ENCODE data around the gene PTK7. TPM values are rescaled to one million over a fixed set of nuclear protein-coding genes. Genes with fewer than 3 reads are reported as not detected.
A peak's percentile ranks its signal among the peaks of the same experiment; 100 is the strongest.

The PTK7 gene
- total RNA-seq, 1 experiment from 2014 or later = 105 TPM

DNA sequence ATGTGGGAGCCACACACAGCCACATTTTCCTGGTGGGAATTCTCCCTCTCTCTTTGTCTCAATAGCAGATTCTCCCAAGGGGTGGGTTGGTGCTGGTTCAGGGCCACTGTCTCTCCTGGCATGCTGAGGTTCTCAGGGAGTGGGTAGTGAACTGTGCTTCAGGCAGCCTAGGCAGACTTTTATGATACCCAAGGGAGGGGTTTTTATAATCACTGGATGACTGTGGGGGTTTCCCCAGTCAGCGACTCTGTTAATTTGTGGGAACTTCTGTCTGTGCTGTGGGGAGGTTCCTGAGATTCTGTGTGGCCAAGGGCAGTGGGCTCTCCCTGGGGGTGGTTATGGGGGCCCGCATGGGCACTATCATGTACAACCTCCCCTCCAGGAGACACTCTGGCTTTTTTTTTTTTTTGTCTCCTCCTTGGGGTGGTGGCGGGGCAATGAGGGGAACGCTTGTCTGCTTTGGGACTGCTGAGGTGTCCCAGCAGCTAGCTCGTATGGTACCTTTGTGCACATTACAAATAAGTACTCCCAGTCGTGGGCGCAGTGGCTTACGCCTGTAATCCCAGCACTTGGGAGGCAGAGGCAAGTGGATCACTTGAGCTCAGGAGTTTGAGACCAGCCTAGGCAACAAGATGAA is 10.0 kb downstream of the PTK7 start:
- Histone ChIP-seq H3K79me2 (ENCODE audit: insufficient read depth, low read length) (peaks cover 94% of the 10 kb centered on the region), H3K27ac (ENCODE audit: low read depth, low read length) (no peak overlapping the region), H3K27me3 (ENCODE audit: insufficient read depth, low read length) (no peaks in the 10 kb centered on the region), H3K36me3 (ENCODE audit: control insufficient read depth in 1 of 2, insufficient read depth in 2 of 2, low read length in 2 of 2) (peaks cover 0 to 1% of the 10 kb centered on the region in 2 experiments; a peak in 1 of 4 replicates), H3K4me1 (ENCODE audit: control insufficient read depth in 1 of 2, insufficient read depth in 2 of 2, low read length in 2 of 2) (peaks cover 24 to 47% of the 10 kb centered on the region in 2 experiments), H3K9ac (ENCODE audit: low read length) (no peak overlapping the region), H3K9me2 (ENCODE audit: insufficient read depth) (no peaks in the 10 kb centered on the region), H2AFZ (ENCODE audit: low read depth, low read length, poor library complexity, severe bottlenecking) (no peak overlapping the region), H4K20me1 (ENCODE audit: insufficient read depth) (no peaks in the 10 kb centered on the region), H3K4me3 (replicated peaks in 1 of 2; ENCODE audit: low read depth in 1 of 2, low read length in 2 of 2) (no peak overlapping the region), H3K9me3 (ENCODE audit: control insufficient read depth in 1 of 2, insufficient read depth in 1 of 2, low read depth in 1 of 2, low read length in 2 of 2) (no peaks in the 10 kb centered on the region), H3K4me2 (ENCODE audit: low read length) (no peak overlapping the region)
- POLR2A ChIA-PET = interaction anchor here (0.5 kb wide), 1 partner anchor 19 kb away, joined by 3 read pairs; no protein-coding TSS in a partner anchor
- no TSS peak for BruUV-seq (replicated peaks)
- no peak for TF ChIP-seq RAD21 (IDR thresholded peaks at IDR 0.05; ENCODE audit: low read depth)
- DNase-seq (ENCODE audit: low read depth, low spot score) = no peak
- RAD21 ChIA-PET (ENCODE audit: low non-redundant PET in 1 of 2, low total read pairs in 2 of 2, uncharacterized antibody in 2 of 2, unreplicated experiment in 2 of 2) = no interaction called here
- intact Hi-C loops (cut with micrococcal nuclease) = no loop called here
- CTCF ChIA-PET = no interaction called here
- no peak for ATAC-seq

DNA sequence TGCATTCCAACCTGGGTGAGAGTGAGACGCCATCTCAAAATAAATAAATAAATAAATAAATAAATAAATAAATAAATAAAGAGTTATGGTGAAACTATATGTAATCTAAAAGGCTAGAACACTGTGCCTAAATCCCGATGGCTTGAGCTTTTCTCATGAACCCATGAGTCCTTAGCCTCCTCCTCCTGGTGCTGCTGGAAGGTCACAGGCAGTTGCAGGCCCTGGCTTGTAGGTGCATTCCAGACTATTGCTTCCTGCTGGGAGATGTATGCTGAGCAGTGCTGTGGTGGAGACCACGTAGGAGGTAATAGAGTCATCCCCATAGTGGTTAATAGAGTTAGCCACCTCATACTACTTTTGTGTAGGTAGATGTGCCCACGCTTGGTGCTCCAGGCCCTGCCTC is 12.5 kb downstream of the PTK7 start:
- H2AFZ ChIP-seq (ENCODE audit: low read depth, low read length, poor library complexity, severe bottlenecking) = no peak overlapping the region
- H3K9me3 ChIP-seq (ENCODE audit: control insufficient read depth in 1 of 2, insufficient read depth in 1 of 2, low read depth in 1 of 2, low read length in 2 of 2) = no peaks in the 10 kb centered on the region
- RAD21 ChIA-PET (ENCODE audit: low non-redundant PET in 1 of 2, low total read pairs in 2 of 2, uncharacterized antibody in 2 of 2, unreplicated experiment in 2 of 2) = no interaction called here
- H3K4me3 ChIP-seq (replicated peaks in 1 of 2; ENCODE audit: low read depth in 1 of 2, low read length in 2 of 2) = no peak overlapping the region
- TF ChIP-seq JUND (IDR thresholded peaks at IDR 0.05) = no peak
- H3K36me3 ChIP-seq (ENCODE audit: control insufficient read depth in 1 of 2, insufficient read depth in 2 of 2, low read length in 2 of 2) = no peaks in the 10 kb centered on the region
- DNase-seq (ENCODE audit: low read depth, low spot score) (no peak), ATAC-seq (peak; percentile 59)
- peak overlapping the region; percentile 56 for H3K27ac ChIP-seq (ENCODE audit: low read depth, low read length)
- no peak overlapping the region for H3K9ac ChIP-seq (ENCODE audit: low read length)
- peaks cover 24 to 66% of the 10 kb centered on the region in 2 experiments for H3K4me1 ChIP-seq (ENCODE audit: control insufficient read depth in 1 of 2, insufficient read depth in 2 of 2, low read length in 2 of 2)
- H4K20me1 ChIP-seq (ENCODE audit: insufficient read depth) = no peaks in the 10 kb centered on the region; the same call in 1 of the 2 replicates
- intact Hi-C loops (cut with micrococcal nuclease) = no loop called here
- POLR2A ChIA-PET = no interaction called here
- CTCF ChIA-PET = no interaction called here
- H3K27me3 ChIP-seq (ENCODE audit: insufficient read depth, low read length) = no peaks in the 10 kb centered on the region
- no peak overlapping the region for H3K4me2 ChIP-seq (ENCODE audit: low read length)
- peaks cover 95% of the 10 kb centered on the region for H3K79me2 ChIP-seq (ENCODE audit: insufficient read depth, low read length)
- H3K9me2 ChIP-seq (ENCODE audit: insufficient read depth) = no peaks in the 10 kb centered on the region
- no TSS peak for BruUV-seq (replicated peaks)
